SK-N-SH (cell line): Measurements from ENCODE around the gene FLT4. TPM values are rescaled to one million over a fixed set of nuclear protein-coding genes. Genes with fewer than 3 reads are reported as not detected.

Source experiments
- CTCF ChIA-PET: fragments of 300-600, 350-600 bp; formaldehyde crosslinking; extraction: SDS; loops from one replicate; lab custom pipeline; 2021; lab: Yijun Ruan, JAX
- POLR2A ChIA-PET: fragments of 350-600 bp; sonication (Branson Sonifier 250); formaldehyde crosslinking; extraction: SDS; loops from one replicate; lab custom pipeline; 2020; ENCODE audit warnings: antibody characterized with exemption, inconsistent platforms; lab: Yijun Ruan, JAX
- DNase-seq: peaks from one replicate; pipeline ENCODE4 v3.0.0; 2012
- H2AFZ ChIP-seq: fragments of 200-600 bp; sonication (generic); 2 replicates; pipeline ENCODE4 v1.8.1; 2016; ENCODE audit warnings: antibody characterized with exemption, mild to moderate bottlenecking, low read depth
- H3F3A ChIP-seq: fragments of 200-600 bp; sonication (generic); replicated peaks from 2 replicates; pipeline ENCODE3; 2016; ENCODE audit warnings: antibody characterized with exemption, mild to moderate bottlenecking; ENCODE audit not compliant: insufficient read depth
- H3K27ac ChIP-seq, 2 experiments: fragments of 200-500 bp in 1 of 2; fragments of 200-600 bp in 1 of 2; sonication (Bioruptor generic) in 1 of 2; sonication (generic), shearing (Covaris generic) in 1 of 2; 2 replicates each; pipeline versions ENCODE4 v1.5.1 to v1.6.1; 2014 to 2016; ENCODE audit warnings: low read depth in 2 of 2, inconsistent platforms in 1 of 2, low read length in 1 of 2, mild to moderate bottlenecking in 1 of 2, mixed read lengths in 1 of 2
- H3K27me3 ChIP-seq: fragments of 200-600 bp; sonication (generic), shearing (Covaris generic); 2 replicates; pipeline ENCODE4 v1.6.1; 2016; ENCODE audit warnings: mixed run types; ENCODE audit not compliant: insufficient read depth
- H3K36me3 ChIP-seq, 2 experiments: fragments of 200-500 bp in 1 of 2; fragments of 200-600 bp in 1 of 2; sonication (Bioruptor generic) in 1 of 2; sonication (generic) in 1 of 2; replicated peaks in 1 of 2; 2 replicates each; pipeline versions ENCODE3 to v1.5.1; 2014 to 2016; ENCODE audit warnings: low read length in 1 of 2, mild to moderate bottlenecking in 1 of 2; ENCODE audit not compliant: insufficient read depth in 2 of 2, control insufficient read depth in 1 of 2
- H3K4me1 ChIP-seq, 2 experiments: fragments of 200-500 bp in 1 of 2; fragments of 200-600 bp in 1 of 2; sonication (Bioruptor generic) in 1 of 2; sonication (generic), shearing (Covaris generic) in 1 of 2; 2 replicates each; pipeline versions ENCODE4 v1.5.1 to v1.6.1; 2014 to 2016; ENCODE audit warnings: low read depth in 1 of 2, low read length in 1 of 2, mixed run types in 1 of 2; ENCODE audit not compliant: insufficient read depth in 2 of 2, control insufficient read depth in 1 of 2
- H3K4me2 ChIP-seq: fragments of 200-600 bp; sonication (generic), shearing (Covaris generic); 2 replicates; pipeline ENCODE4 v1.6.1; 2017; ENCODE audit warnings: mixed run types
- H3K4me3 ChIP-seq, 2 experiments: fragments of 200-500 bp in 1 of 2; fragments of 200-600 bp in 1 of 2; sonication (Bioruptor generic) in 1 of 2; sonication (generic), shearing (Covaris generic) in 1 of 2; 2 replicates each; pipeline versions ENCODE4 v1.5.1 to v1.8.1; 2014 to 2016; ENCODE audit warnings: low read depth in 2 of 2, inconsistent platforms in 1 of 2, low read length in 1 of 2, mild to moderate bottlenecking in 1 of 2, mixed read lengths in 1 of 2, moderate library complexity in 1 of 2
- H3K79me2 ChIP-seq: fragments of 200-600 bp; sonication (generic); 2 replicates; pipeline ENCODE4 v1.8.1; 2017; ENCODE audit warnings: mild to moderate bottlenecking; ENCODE audit not compliant: insufficient read depth
- H3K9ac ChIP-seq: fragments of 200-600 bp; sonication (generic); 2 replicates; pipeline ENCODE4 v1.6.1; 2017; ENCODE audit warnings: mixed run types
- H3K9me2 ChIP-seq: fragments of 200-600 bp; sonication (generic); 2 replicates; pipeline ENCODE4 v1.6.1; 2017; ENCODE audit warnings: mixed run types
- H3K9me3 ChIP-seq: fragments of 200-600 bp; sonication (generic); 2 replicates; pipeline ENCODE4 v1.6.1; 2017; ENCODE audit warnings: mixed run types, mild to moderate bottlenecking, moderate library complexity
- H4K20me1 ChIP-seq: fragments of 200-600 bp; sonication (generic); 2 replicates; pipeline ENCODE4 v1.6.1; 2017; ENCODE audit warnings: mild to moderate bottlenecking, mixed run types; ENCODE audit not compliant: insufficient read depth
- CHD2 ChIP-seq: fragments of 150-350 bp; IDR thresholded peaks from 2 replicates; pipeline ENCODE4 v1.6.1; 2018; ENCODE audit warnings: low read length; ENCODE audit not compliant: partially characterized antibody
- CTCF ChIP-seq: fragments of 200-600 bp; sonication (generic); IDR thresholded peaks from 2 replicates; pipeline ENCODE4 v1.6.1; 2017; ENCODE audit warnings: antibody characterized with exemption, mild to moderate bottlenecking, moderate library complexity
- FOXM1 ChIP-seq: IDR thresholded peaks from 2 replicates; pipeline ENCODE4 v1.4.0; 2012; ENCODE audit warnings: low read depth, mild to moderate bottlenecking
- GATA2 ChIP-seq: sonication (generic); formaldehyde crosslinking; IDR thresholded peaks from 2 replicates; pipeline ENCODE4 v1.5.0; 2020; ENCODE audit warnings: mild to moderate bottlenecking, missing genetic modification reagents
- IRF3 ChIP-seq: fragments of 150-350 bp; IDR thresholded peaks from 2 replicates; pipeline ENCODE4 v1.6.1; 2016; ENCODE audit warnings: mild to moderate bottlenecking, low read depth, low read length
- MXI1 ChIP-seq: IDR thresholded peaks from 2 replicates; pipeline ENCODE4 v1.6.1; 2012; ENCODE audit warnings: mild to moderate bottlenecking, low read depth, low read length, improper control_type of control experiment
- PBX3 ChIP-seq: IDR thresholded peaks from 2 replicates; pipeline ENCODE4; 2012
- RAD21 ChIP-seq: IDR thresholded peaks from 2 replicates; pipeline ENCODE4 v1.6.1; 2012; ENCODE audit warnings: mild to moderate bottlenecking, low read length
- RCOR1 ChIP-seq: fragments of 150-350 bp; IDR thresholded peaks from 2 replicates; pipeline ENCODE4 v1.6.1; 2017; ENCODE audit warnings: antibody characterized with exemption, low read length
- REST ChIP-seq: IDR thresholded peaks from 2 replicates; pipeline ENCODE4 v1.6.1; 2012; ENCODE audit warnings: mild to moderate bottlenecking, low read depth, low read length, moderate library complexity
- RFX5 ChIP-seq: IDR thresholded peaks from 2 replicates; pipeline ENCODE4 v1.6.1; 2012; ENCODE audit warnings: mild to moderate bottlenecking, improper control_type of control experiment, low read length
- SIN3A ChIP-seq: IDR thresholded peaks from 2 replicates; pipeline ENCODE4 v1.6.1; 2012; ENCODE audit warnings: low read depth, mild to moderate bottlenecking, low read length, moderate library complexity, borderline replicate concordance
- SMC3 ChIP-seq: IDR thresholded peaks from 2 replicates; pipeline ENCODE4 v1.6.1; 2012; ENCODE audit warnings: low read depth, low read length, improper control_type of control experiment
- TAF1 ChIP-seq: IDR thresholded peaks from 2 replicates; pipeline ENCODE4 v1.6.1; 2012; ENCODE audit warnings: low read depth, mild to moderate bottlenecking, low read length, moderate library complexity, borderline replicate concordance
- YY1 ChIP-seq: IDR thresholded peaks from 2 replicates; pipeline ENCODE4 v1.4.0; 2012; ENCODE audit warnings: low read depth, mild to moderate bottlenecking
- WGBS: methylation state at CpG from one replicate; pipeline ENCODE4 v1.1.6; 2017; ENCODE audit warnings: low lambda C conversion rate; 5-methylcytosine and 5-hydroxymethylcytosine counted together
- polyA plus RNA-seq, 3 experiments: library from polyadenylated mRNA; depleted of rRNA; stranded (reverse); fragments of >200 nt; gene quantifications; 2 replicates each; pipeline ENCODE4 v1.2.3, GENCODE V29; 2012

FLT4 gene
- polyA plus RNA-seq, 1 of the 3 experiments (the other 2 are of a cell fraction) = 0.05 TPM

- H3K9me3 ChIP-seq = no peaks in the 10 kb centered on the region
- H3K36me3 ChIP-seq = no peaks in the 10 kb centered on the region
- H3K9ac ChIP-seq = no peak overlapping the region
- no peaks in the 10 kb centered on the region; the same call in 1 of the 2 replicates for H3K27me3 ChIP-seq
- no peaks in the 10 kb centered on the region for H3K4me1 ChIP-seq
- H4K20me1 ChIP-seq = no peaks in the 10 kb centered on the region
- no peaks in the 10 kb centered on the region for H3K79me2 ChIP-seq
- ChIA-PET POLR2A (no interaction called here), CTCF (interaction anchor here (0.7 to 1.6 kb wide), 13 partner anchors 8 to 507 kb away, joined by 3 to 8 read pairs (median 4); no protein-coding TSS in a partner anchor)
- WGBS = 33% methylated on average over 18 of the region's 30 CpGs
- no peak overlapping the region for H3K4me3 ChIP-seq
- DNase-seq = peak; percentile 79
- peak; percentile 29; the same call in 1 of the 2 replicates for TF ChIP-seq CTCF
- no peak for TF ChIP-seq TAF1
- TF ChIP-seq REST = no peak
- TF ChIP-seq RAD21 = peak; percentile 62
- TF ChIP-seq RCOR1 = no peak
- TF ChIP-seq RFX5 = no peak
- TF ChIP-seq IRF3 = no peak
- no peak; the same call in 1 of the 2 replicates for TF ChIP-seq SMC3
- no peak for TF ChIP-seq MXI1
- no peak for TF ChIP-seq GATA2 (CRISPR knock-in tag)
- no peak for TF ChIP-seq CHD2
- no peak for TF ChIP-seq SIN3A
- TF ChIP-seq FOXM1 = no peak
- TF ChIP-seq PBX3 = no peak
- TF ChIP-seq YY1 = no peak
- no peaks in the 10 kb centered on the region for H3F3A ChIP-seq
- no peak overlapping the region for H3K27ac ChIP-seq
- H3K4me2 ChIP-seq = no peak overlapping the region
- no peaks in the 10 kb centered on the region for H3K9me2 ChIP-seq
- no peak overlapping the region for H2AFZ ChIP-seq
Observed at GRCh38 chr5:180611140-180611850, 38.1 kb downstream of the FLT4 start.
